NCI-H345 treated with DMSO at 0.1 percent for 48 hours (cell line): Measurements from ENCODE around the gene ZC3HAV1.
"Not testable (repeated sequence)": the region's sequence is repeated elsewhere in the genome, so short reads cannot be mapped to it uniquely, and the experiment has no call there.

Experiments used
- DNase-seq: peaks from one replicate; lab custom pipeline; 2025; ENCODE audit not compliant: unreplicated experiment; lab: John Stamatoyannopoulos, UW

The ZC3HAV1 gene

DNA sequence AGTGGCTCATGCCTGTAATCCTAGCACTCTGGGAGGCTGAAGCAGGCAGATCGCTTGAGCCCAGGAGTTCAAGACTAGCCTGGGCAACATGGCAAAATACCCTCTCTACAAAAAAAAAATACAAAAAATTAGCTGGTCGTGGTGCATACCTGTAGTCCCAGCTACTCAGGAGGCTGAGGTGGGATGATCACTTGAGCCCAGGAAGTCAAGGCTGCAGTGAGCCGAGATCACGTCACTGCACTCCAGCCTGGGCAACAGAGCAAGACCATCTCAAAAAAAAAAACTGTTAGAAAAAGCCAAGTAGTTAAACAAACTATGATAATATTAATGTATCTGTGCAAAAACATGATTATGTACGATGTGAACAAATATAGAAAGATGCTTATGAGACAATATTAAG is 83.7 kb downstream of the ZC3HAV1 start:
- DNase-seq = not testable (repeated sequence)

GRCh38 chr7:139023076-139023475 is 86.4 kb downstream of the ZC3HAV1 start:
- DNase-seq = no peak

DNA sequence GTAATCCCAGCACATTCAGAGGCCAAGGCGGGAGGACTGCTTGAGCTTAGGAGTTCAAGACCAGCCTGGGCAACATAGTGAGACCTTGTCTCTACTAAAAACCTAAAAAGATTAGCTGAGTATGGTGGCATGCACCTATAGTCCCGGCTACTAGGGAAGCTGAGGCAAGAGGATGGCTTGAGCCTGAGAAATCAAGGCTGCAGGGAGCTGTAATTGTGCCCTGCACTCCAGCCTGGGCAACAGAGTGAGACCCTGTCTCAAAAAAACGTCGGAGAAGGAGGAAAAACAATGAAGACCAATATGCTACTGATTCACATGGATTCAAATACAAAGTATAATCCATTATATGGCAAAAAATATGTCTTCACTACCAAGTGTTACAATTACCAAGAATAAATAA is 87.2 kb downstream of the ZC3HAV1 start:
- no peak for DNase-seq

GRCh38 chr7:139018910-139019309 is 90.6 kb downstream of the ZC3HAV1 start:
- DNase-seq = no peak

GRCh38 chr7:139016931-139017511 is 92.5 kb downstream of the ZC3HAV1 start:
- DNase-seq = peak; percentile 61

DNA sequence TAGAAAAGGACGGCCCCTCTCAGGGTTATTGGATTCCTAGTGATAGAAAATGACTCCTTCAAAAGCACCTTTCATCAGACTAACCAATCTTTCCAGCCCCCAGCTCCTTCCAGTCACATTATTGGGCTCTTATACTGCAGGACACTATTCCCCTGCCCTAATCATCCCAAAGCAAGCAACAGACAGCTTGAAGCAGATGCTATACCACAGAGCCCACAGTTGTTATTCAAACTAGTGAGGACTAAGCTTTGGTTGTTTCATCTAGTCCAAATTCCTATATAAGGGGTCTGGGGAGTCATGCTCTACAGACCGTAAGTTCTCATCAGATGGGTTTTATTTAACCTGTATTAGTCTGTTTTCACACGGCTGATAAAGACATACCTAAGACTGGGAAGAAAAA is 98.1 kb downstream of the ZC3HAV1 start:
- DNase-seq = no peak

- no peak for DNase-seq
Observed at GRCh38 chr7:139004321-139005090, 105.0 kb downstream of the ZC3HAV1 start.

DNA sequence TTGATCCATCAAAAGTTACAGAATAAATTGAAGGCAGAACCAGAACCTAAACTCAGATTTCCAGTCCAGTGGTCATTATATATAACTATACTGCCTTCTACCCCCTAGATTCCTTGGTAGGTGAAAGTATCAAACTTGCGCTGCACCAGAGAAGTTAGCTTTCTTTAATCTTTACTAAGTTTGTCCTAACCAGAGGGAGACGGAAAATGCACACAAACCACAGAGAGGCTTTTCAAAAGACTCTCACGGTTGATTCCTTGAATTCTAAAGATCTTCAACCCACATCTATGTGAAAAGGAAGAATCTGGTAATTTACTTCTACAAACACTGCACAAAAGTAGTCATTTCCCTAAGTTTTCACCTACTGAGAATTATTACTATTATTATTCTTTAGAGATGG is 110.1 kb downstream of the ZC3HAV1 start:
- DNase-seq = no peak
